B cell (primary cell): Measurements from ENCODE around the gene VWA5B1. TPM values are rescaled to one million over a fixed set of nuclear protein-coding genes. Genes with fewer than 3 reads are reported as not detected.

Experiments used
- ATAC-seq: fragments of 200-7000 bp; cut with Tn5 transposase; one replicate; pipeline ENCODE4 v1.10.0; 2021; ENCODE audit warnings: low read depth, mild to moderate bottlenecking, moderate number of reproducible peaks, moderate library complexity
- CTCF ChIA-PET: fragments of 350-600 bp; sonication (Branson Sonifier 250); formaldehyde crosslinking; loops from one replicate; lab custom pipeline; 2021; ENCODE audit warnings: antibody characterized with exemption, inconsistent platforms; lab: Charles Lee
- POLR2A ChIA-PET: fragments of 350-600 bp; sonication (Branson Sonifier 250); formaldehyde crosslinking; loops from one replicate; lab custom pipeline; 2021; ENCODE audit warnings: antibody characterized with exemption; lab: Charles Lee
- DNase-seq: peaks from one replicate; pipeline ENCODE4 v3.0.0; 2013
- H2AFZ ChIP-seq: 2 replicates; pipeline ENCODE4 v1.6.1; 2012; ENCODE audit warnings: mild to moderate bottlenecking, low read depth, low read length; ENCODE audit not compliant: insufficient read depth, poor library complexity, severe bottlenecking
- H3K27ac ChIP-seq, 2 donors: 1 replicate in 1 of 2; 2 replicates in 1 of 2; pipeline ENCODE4 v1.5.1; 2012 to 2013; ENCODE audit warnings: low read length in 2 of 2, mild to moderate bottlenecking in 2 of 2, moderate library complexity in 1 of 2
- H3K27me3 ChIP-seq, 4 experiments: fragments of 200-600 bp in 1 of 4; sonication (generic) in 1 of 4; replicated peaks in 1 of 4; 1 replicate in 2 of 4; 2 replicates in 2 of 4; pipeline versions ENCODE4 v1.6.1 to v1.7.0; 2013 to 2016; ENCODE audit warnings: low read length in 3 of 4, mild to moderate bottlenecking in 2 of 4, mixed read lengths in 1 of 4, moderate library complexity in 1 of 4; ENCODE audit not compliant: insufficient read depth in 4 of 4, control insufficient read depth in 3 of 4; ENCODE audit errors: control extremely low read depth in 1 of 4
- H3K36me3 ChIP-seq, 2 experiments: replicated peaks in 1 of 2; 1 replicate in 1 of 2; 2 replicates in 1 of 2; pipeline versions ENCODE4 v1.6.1 to v1.7.1; 2013; ENCODE audit warnings: low read length in 1 of 2; ENCODE audit not compliant: insufficient read depth in 2 of 2, control insufficient read depth in 1 of 2; ENCODE audit errors: control extremely low read depth in 1 of 2, extremely low read depth in 1 of 2
- H3K4me1 ChIP-seq, 2 donors: fragments of 200-600 bp in 1 of 2; sonication (generic) in 1 of 2; 1 replicate in 1 of 2; 2 replicates in 1 of 2; pipeline versions ENCODE4 v1.5.1 to v1.6.1; 2013 to 2017; ENCODE audit warnings: low read length in 2 of 2; ENCODE audit not compliant: control insufficient read depth in 2 of 2, insufficient read depth in 2 of 2
- H3K4me2 ChIP-seq: replicated peaks from 2 replicates; pipeline ENCODE3; 2012; ENCODE audit warnings: mild to moderate bottlenecking, low read depth, low read length; ENCODE audit not compliant: poor library complexity, severe bottlenecking
- H3K4me3 ChIP-seq, 5 experiments: fragments of 200-600 bp in 1 of 5; sonication (generic) in 1 of 5; 1 replicate in 3 of 5; 2 replicates in 2 of 5; pipeline versions ENCODE4 v1.5.1 to v1.7.0; 2011 to 2016; ENCODE audit warnings: low read length in 4 of 5, mild to moderate bottlenecking in 4 of 5, low read depth in 2 of 5, control low read depth in 1 of 5, moderate library complexity in 1 of 5; ENCODE audit not compliant: insufficient read depth in 1 of 5; ENCODE audit errors: control extremely low read depth in 1 of 5, extremely low read depth in 1 of 5
- H3K79me2 ChIP-seq: fragments of 200-600 bp; sonication (generic); one replicate; pipeline ENCODE4 v1.6.0; 2016; ENCODE audit warnings: low read length; ENCODE audit not compliant: control insufficient read depth, insufficient read depth
- H3K9ac ChIP-seq: fragments of 200-600 bp; sonication (generic); 2 replicates; pipeline ENCODE4 v1.6.1; 2017; ENCODE audit warnings: mild to moderate bottlenecking, low read length, moderate library complexity
- H3K9me3 ChIP-seq, 3 donors: one replicate each; pipeline versions ENCODE4 v1.6.1 to v1.7.1; 2013; ENCODE audit warnings: low read length in 2 of 3; ENCODE audit not compliant: control insufficient read depth in 2 of 3, insufficient read depth in 1 of 3; ENCODE audit errors: control extremely low read depth in 1 of 3
- H4K20me1 ChIP-seq: 2 replicates; pipeline ENCODE4 v1.6.0; 2012; ENCODE audit warnings: mild to moderate bottlenecking, low read length; ENCODE audit not compliant: insufficient read depth, control insufficient read depth, poor library complexity, severe bottlenecking
- H3K27ac Mint-ChIP-seq: one replicate; pipeline ENCODE4 v1.8.0; 2021; ENCODE audit warnings: mixed read lengths
- H3K27me3 Mint-ChIP-seq: one replicate; pipeline ENCODE4 v1.8.0; 2021; ENCODE audit warnings: mixed read lengths
- H3K4me1 Mint-ChIP-seq: one replicate; pipeline ENCODE4 v1.8.0; 2021; ENCODE audit warnings: mixed read lengths
- H3K4me3 Mint-ChIP-seq: one replicate; pipeline ENCODE4 v1.8.0; 2021; ENCODE audit warnings: mixed read lengths
- H3K9me3 Mint-ChIP-seq: one replicate; pipeline ENCODE4 v1.8.0; 2022; ENCODE audit warnings: mixed read lengths; ENCODE audit not compliant: insufficient read depth
- EZH2 ChIP-seq: IDR thresholded peaks from 2 replicates; pipeline ENCODE4 v1.6.1; 2012; ENCODE audit warnings: borderline replicate concordance, low read depth, mild to moderate bottlenecking, moderate library complexity, low read length; ENCODE audit not compliant: insufficient read depth, poor library complexity, severe bottlenecking
- WGBS: methylation state at CpG from one replicate; pipeline ENCODE4 v1.1.5; 2013; ENCODE audit warnings: missing lambda C conversion rate; ENCODE audit not compliant: insufficient coverage; 5-methylcytosine and 5-hydroxymethylcytosine counted together
- intact Hi-C: fragments of 100-400 bp; cut with micrococcal nuclease; formaldehyde crosslinking; loops from one replicate; pipeline ENCODE4 v1.10.0; 2022
- polyA plus RNA-seq: library from polyadenylated mRNA; depleted of rRNA; stranded (reverse); fragments of >200 nt; gene quantifications from 2 replicates; pipeline ENCODE4 v1.2.3, GENCODE V29; 2012
- total RNA-seq, 2 donors: library from RNA; stranded (reverse); fragments of 120-200 nt in 1 of 2; gene quantifications; 1 replicate in 1 of 2; 2 replicates in 1 of 2; pipeline versions ENCODE4 v1.2.3 to v1.2.4, GENCODE V29; 2013 to 2022
- TF ChIP-seq, protein P1 (sequence below): fragments of 200-600 bp; IDR thresholded peaks from one replicate; pipeline ENCODE4 v1.8.0; 2022; ENCODE audit warnings: antibody characterized with exemption, mild to moderate bottlenecking

The VWA5B1 gene
- total and polyA plus RNA-seq, 2 donors (not counting 1 experiment from before 2014, with no cell fraction given), result not detected

- H3K9me3 ChIP-seq, result peaks cover 0 to 12% (median 11%) of the 10 kb centered on the region in 3 donors
- ChIA-PET CTCF (no interaction called here), POLR2A (no interaction called here)
- no peak overlapping the region for H2AFZ ChIP-seq
- H3K4me1 Mint-ChIP-seq, result peaks cover 11% of the 10 kb centered on the region
- DNase-seq (no peak), ATAC-seq (no peak)
- TF ChIP-seq, protein P1, sequence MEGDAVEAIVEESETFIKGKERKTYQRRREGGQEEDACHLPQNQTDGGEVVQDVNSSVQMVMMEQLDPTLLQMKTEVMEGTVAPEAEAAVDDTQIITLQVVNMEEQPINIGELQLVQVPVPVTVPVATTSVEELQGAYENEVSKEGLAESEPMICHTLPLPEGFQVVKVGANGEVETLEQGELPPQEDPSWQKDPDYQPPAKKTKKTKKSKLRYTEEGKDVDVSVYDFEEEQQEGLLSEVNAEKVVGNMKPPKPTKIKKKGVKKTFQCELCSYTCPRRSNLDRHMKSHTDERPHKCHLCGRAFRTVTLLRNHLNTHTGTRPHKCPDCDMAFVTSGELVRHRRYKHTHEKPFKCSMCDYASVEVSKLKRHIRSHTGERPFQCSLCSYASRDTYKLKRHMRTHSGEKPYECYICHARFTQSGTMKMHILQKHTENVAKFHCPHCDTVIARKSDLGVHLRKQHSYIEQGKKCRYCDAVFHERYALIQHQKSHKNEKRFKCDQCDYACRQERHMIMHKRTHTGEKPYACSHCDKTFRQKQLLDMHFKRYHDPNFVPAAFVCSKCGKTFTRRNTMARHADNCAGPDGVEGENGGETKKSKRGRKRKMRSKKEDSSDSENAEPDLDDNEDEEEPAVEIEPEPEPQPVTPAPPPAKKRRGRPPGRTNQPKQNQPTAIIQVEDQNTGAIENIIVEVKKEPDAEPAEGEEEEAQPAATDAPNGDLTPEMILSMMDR, result no peak
- no peak for TF ChIP-seq EZH2
- peaks cover 11 to 14% of the 10 kb centered on the region in 2 donors for H3K4me1 ChIP-seq
- H3K27ac ChIP-seq, result no peak overlapping the region
- H3K79me2 ChIP-seq, result no peaks in the 10 kb centered on the region
- no peak overlapping the region for H3K9ac ChIP-seq
- no peaks in the 10 kb centered on the region for H3K36me3 ChIP-seq
- 84% methylated on average over 5 of the region's 7 CpGs for WGBS
- H3K4me2 ChIP-seq, result no peak overlapping the region
- H4K20me1 ChIP-seq, result no peaks in the 10 kb centered on the region
- no peak overlapping the region for H3K4me3 Mint-ChIP-seq
- no peak overlapping the region for H3K4me3 ChIP-seq
- no peaks in the 10 kb centered on the region for H3K9me3 Mint-ChIP-seq
- H3K27ac Mint-ChIP-seq, result no peak overlapping the region
- H3K27me3 ChIP-seq, result peaks cover 0 to 26% (median 1%) of the 10 kb centered on the region in 4 experiments
- intact Hi-C loops, result no loop called here
- H3K27me3 Mint-ChIP-seq, result peaks cover 26% of the 10 kb centered on the region
Observed at GRCh38 chr1:20399196-20399595, 108.5 kb downstream of the VWA5B1 start.

DNA sequence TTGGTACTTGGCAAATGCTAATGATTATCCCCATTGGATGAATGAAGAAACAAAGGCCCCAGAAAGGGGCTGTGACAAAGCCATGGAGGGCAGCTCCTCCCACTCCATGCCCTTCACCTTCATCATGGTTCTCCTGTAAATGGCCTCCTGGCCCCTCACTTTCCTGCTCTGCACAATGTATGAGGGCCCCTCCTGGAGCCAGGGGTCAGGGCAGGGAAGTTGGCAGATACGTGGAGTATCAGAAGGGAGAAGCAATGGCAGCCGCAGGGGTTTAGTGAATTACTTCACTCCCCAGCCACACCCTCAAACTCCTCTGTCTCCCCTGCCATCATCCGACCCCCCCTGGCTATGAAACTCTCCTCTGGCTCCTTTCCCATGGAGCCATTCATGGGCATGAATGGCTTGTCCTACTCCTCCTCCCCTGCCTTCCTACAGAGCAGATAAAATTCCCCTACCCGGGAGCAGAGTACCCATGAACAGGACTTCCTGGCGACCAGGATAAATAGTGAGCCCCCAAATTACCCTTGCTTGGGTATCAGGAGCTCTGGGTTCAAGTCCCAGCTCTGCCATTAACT is 109.0 kb downstream of the VWA5B1 start:
- Histone ChIP-seq H3K4me3 (no peak overlapping the region), H3K36me3 (no peaks in the 10 kb centered on the region), H4K20me1 (no peaks in the 10 kb centered on the region), H3K27me3 (peaks cover 0 to 31% (median 3%) of the 10 kb centered on the region in 4 experiments), H3K27ac (no peak overlapping the region), H3K79me2 (no peaks in the 10 kb centered on the region), H3K9ac (no peak overlapping the region), H3K9me3 (peaks cover 0 to 11% (median 10%) of the 10 kb centered on the region in 3 donors), H2AFZ (no peak overlapping the region), H3K4me1 (peaks cover 15 to 19% of the 10 kb centered on the region in 2 donors), H3K4me2 (no peak overlapping the region)
- Mint-ChIP-seq H3K4me3 (no peak overlapping the region), H3K27ac (no peak overlapping the region), H3K4me1 (peaks cover 16% of the 10 kb centered on the region), H3K9me3 (no peaks in the 10 kb centered on the region), H3K27me3 (peaks cover 26% of the 10 kb centered on the region)
- ChIA-PET CTCF (no interaction called here), POLR2A (no interaction called here)
- intact Hi-C loops, result no loop called here
- ATAC-seq, result no peak
- TF ChIP-seq EZH2, result no peak
- TF ChIP-seq, protein P1, result no peak
- DNase-seq, result no peak
- 31% methylated on average over 4 of the region's 5 CpGs for WGBS
